SU-DHL-6 (cell line): ENCODE data around the gene LRIG1.

Source experiments
- H2AFZ ChIP-seq: fragments of 200-600 bp; sonication (generic); 2 replicates; pipeline ENCODE4 v1.6.1; 2014; ENCODE audit warnings: low read depth, mild to moderate bottlenecking, moderate library complexity, mixed read lengths, antibody characterized with exemption, low read length; ENCODE audit not compliant: severe bottlenecking
- H3F3A ChIP-seq: fragments of 200-600 bp; shearing (Covaris generic); 2 replicates; pipeline ENCODE4 v1.6.0; 2016; ENCODE audit warnings: antibody characterized with exemption, mild to moderate bottlenecking; ENCODE audit not compliant: insufficient read depth
- H3K27ac ChIP-seq: fragments of 200-600 bp; sonication (generic); 2 replicates; pipeline ENCODE4 v1.5.1; 2016; ENCODE audit warnings: low read depth, mild to moderate bottlenecking, low read length, moderate library complexity, mixed read lengths
- H3K27me3 ChIP-seq: fragments of 200-600 bp; sonication (generic), shearing (Covaris generic); 2 replicates; pipeline ENCODE4 v1.6.0; 2014; ENCODE audit warnings: mild to moderate bottlenecking, low read length
- H3K36me3 ChIP-seq: fragments of 200-600 bp; sonication (generic); 2 replicates; pipeline ENCODE4 v1.6.1; 2014; ENCODE audit warnings: mild to moderate bottlenecking, low read length, mixed read lengths
- H3K4me2 ChIP-seq: fragments of 300-600, 200-600 bp; shearing (Covaris generic), sonication (generic); 2 replicates; pipeline ENCODE4 v1.6.0; 2014; ENCODE audit warnings: low read length, low read depth, mild to moderate bottlenecking; ENCODE audit not compliant: poor library complexity, severe bottlenecking
- H3K4me3 ChIP-seq: fragments of 200-600 bp; sonication (generic); 2 replicates; pipeline ENCODE4 v1.5.1; 2014; ENCODE audit warnings: antibody characterized with exemption, low read length, mild to moderate bottlenecking, mixed read lengths; ENCODE audit not compliant: insufficient read depth, poor library complexity, severe bottlenecking
- H3K79me2 ChIP-seq: fragments of 200-600 bp; sonication (generic); 2 replicates; pipeline ENCODE4 v1.6.1; 2014; ENCODE audit warnings: mild to moderate bottlenecking, low read length, moderate library complexity; ENCODE audit not compliant: insufficient read depth
- H3K9ac ChIP-seq: fragments of 200-600 bp; sonication (generic); 2 replicates; pipeline ENCODE4 v1.7.0; 2014; ENCODE audit warnings: mild to moderate bottlenecking, low read length
- H3K9me2 ChIP-seq: fragments of 200-600 bp; sonication (generic); replicated peaks from 2 replicates; pipeline ENCODE4 v1.6.1; 2014; ENCODE audit warnings: low read length; ENCODE audit not compliant: insufficient read depth
- H3K9me3 ChIP-seq: fragments of 200-600 bp; sonication (generic); 2 replicates; pipeline ENCODE4 v1.6.1; 2014; ENCODE audit warnings: low read length, mixed read lengths; ENCODE audit not compliant: insufficient read depth
- H4K20me1 ChIP-seq: fragments of 200-600 bp; sonication (generic); 2 replicates; pipeline ENCODE4 v1.6.1; 2014; ENCODE audit warnings: low read depth, mild to moderate bottlenecking, antibody characterized with exemption, low read length, moderate library complexity, mixed read lengths
- CTCF ChIP-seq: fragments of 200-600 bp; sonication (generic); IDR thresholded peaks from one replicate; pipeline ENCODE4 v1.5.1; 2017; ENCODE audit warnings: antibody characterized with exemption, mild to moderate bottlenecking, low read length, moderate library complexity; ENCODE audit not compliant: insufficient read depth, poor library complexity, severe bottlenecking
- EZH2phosphoT487 ChIP-seq: fragments of 200-600 bp; sonication (generic), shearing (Covaris generic); conservative IDR thresholded peaks from 2 replicates; pipeline ENCODE4 v1.6.1; 2018; ENCODE audit warnings: mild to moderate bottlenecking, antibody characterized with exemption, low read length, moderate library complexity, mixed read lengths

The LRIG1 gene

GRCh38 chr3:66350601-66351000 lies 150.2 kb downstream of the LRIG1 start:
- no peak for TF ChIP-seq EZH2phosphoT487
- TF ChIP-seq CTCF: no peak
- Histone ChIP-seq H3K27me3 (no peaks in the 10 kb centered on the region), H3K27ac (no peak overlapping the region), H3K79me2 (no peaks in the 10 kb centered on the region), H3K9ac (no peak overlapping the region), H3K4me2 (no peak overlapping the region), H3F3A (no peaks in the 10 kb centered on the region), H3K9me2 (no peaks in the 10 kb centered on the region), H3K36me3 (no peaks in the 10 kb centered on the region), H3K4me3 (no peak overlapping the region), H2AFZ (no peak overlapping the region), H3K9me3 (no peaks in the 10 kb centered on the region), H4K20me1 (no peaks in the 10 kb centered on the region)

- Histone ChIP-seq H3K27me3 (no peaks in the 10 kb centered on the region), H3K4me3 (no peak overlapping the region), H3K4me2 (no peak overlapping the region), H3K79me2 (no peaks in the 10 kb centered on the region), H3K9ac (no peak overlapping the region), H2AFZ (no peak overlapping the region), H3K27ac (no peak overlapping the region), H3K9me3 (no peaks in the 10 kb centered on the region), H3K36me3 (no peaks in the 10 kb centered on the region), H4K20me1 (no peaks in the 10 kb centered on the region), H3K9me2 (no peaks in the 10 kb centered on the region), H3F3A (no peaks in the 10 kb centered on the region)
- TF ChIP-seq CTCF (no peak), EZH2phosphoT487 (no peak)
Measured at GRCh38 chr3:66348704-66349103, 152.1 kb downstream of the LRIG1 start.

GRCh38 chr3:66344848-66345578 lies 155.8 kb downstream of the LRIG1 start:
- Histone ChIP-seq H3K9ac (no peak overlapping the region), H3K27me3 (no peaks in the 10 kb centered on the region), H3K4me3 (no peak overlapping the region), H3K79me2 (no peaks in the 10 kb centered on the region), H3K9me3 (no peaks in the 10 kb centered on the region), H3K36me3 (no peaks in the 10 kb centered on the region), H3F3A (no peaks in the 10 kb centered on the region), H3K27ac (no peak overlapping the region), H3K9me2 (no peaks in the 10 kb centered on the region), H2AFZ (no peak overlapping the region), H3K4me2 (no peak overlapping the region), H4K20me1 (no peaks in the 10 kb centered on the region)
- TF ChIP-seq EZH2phosphoT487: no peak
- TF ChIP-seq CTCF: no peak
